C4-2B (cell line): ENCODE data around the gene PGAP6.

Experiments used
- H3K27ac ChIP-seq: fragments of 450-650 bp; 2 replicates; pipeline ENCODE4 v1.5.1; 2017
- CTCF ChIP-seq: fragments of 450-650 bp; conservative IDR thresholded peaks from 2 replicates; pipeline ENCODE4 v1.5.1; 2017; ENCODE audit warnings: mild to moderate bottlenecking
- ZFX ChIP-seq: fragments of 450-650 bp; IDR thresholded peaks from 2 replicates; pipeline ENCODE4 v1.6.1; 2017

Gene PGAP6

DNA sequence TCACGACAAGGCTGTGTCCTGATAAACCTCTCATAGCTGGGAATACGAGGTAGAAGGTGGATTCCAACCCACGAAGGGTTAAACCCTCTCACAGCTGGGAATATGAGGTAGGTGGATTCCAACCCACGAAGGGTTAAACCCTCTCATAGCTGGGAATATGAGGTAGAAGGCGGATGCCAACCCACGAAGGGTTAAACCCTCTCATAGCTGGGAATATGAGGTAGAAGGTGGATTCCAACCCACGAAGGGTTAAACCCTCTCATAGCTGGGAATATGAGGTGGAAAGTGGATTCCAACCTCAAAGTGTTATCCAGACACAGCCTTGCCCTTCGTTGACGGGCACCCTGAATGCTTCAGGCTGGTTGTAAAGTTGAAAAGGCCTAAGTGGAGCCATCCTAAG lies 60.2 kb downstream of the PGAP6 start:
- TF ChIP-seq CTCF (no peak), ZFX (no peak)

More for the DNA sequence above, 60.2 kb downstream of the PGAP6 start:
- no peak overlapping the region for H3K27ac ChIP-seq
